K562 treated with DMSO at 1 percent for 24 hours (cell line): ENCODE measurements around the gene HIF3A. TPM values are rescaled to one million over a fixed set of nuclear protein-coding genes. Genes with fewer than 3 reads are reported as not detected.

Source experiments
- total RNA-seq: library from RNA; unstranded; fragments of 300-600 nt; gene quantifications from 2 replicates; pipeline ENCODE4 v1.2.3, GENCODE V29; 2022; ENCODE audit warnings: low read depth; ENCODE audit not compliant: insufficient read depth

HIF3A gene
- total RNA-seq, result 0.41 TPM in 1 of 2 replicates, not detected in the other

GRCh38 chr19:46296722-46297461 is at the start of gene HIF3A:
Gene HIF3A, plus strand, starts transcription at chr19:46297042. Its CDS starts 35 bp downstream, at chr19:46297077.

DNA sequence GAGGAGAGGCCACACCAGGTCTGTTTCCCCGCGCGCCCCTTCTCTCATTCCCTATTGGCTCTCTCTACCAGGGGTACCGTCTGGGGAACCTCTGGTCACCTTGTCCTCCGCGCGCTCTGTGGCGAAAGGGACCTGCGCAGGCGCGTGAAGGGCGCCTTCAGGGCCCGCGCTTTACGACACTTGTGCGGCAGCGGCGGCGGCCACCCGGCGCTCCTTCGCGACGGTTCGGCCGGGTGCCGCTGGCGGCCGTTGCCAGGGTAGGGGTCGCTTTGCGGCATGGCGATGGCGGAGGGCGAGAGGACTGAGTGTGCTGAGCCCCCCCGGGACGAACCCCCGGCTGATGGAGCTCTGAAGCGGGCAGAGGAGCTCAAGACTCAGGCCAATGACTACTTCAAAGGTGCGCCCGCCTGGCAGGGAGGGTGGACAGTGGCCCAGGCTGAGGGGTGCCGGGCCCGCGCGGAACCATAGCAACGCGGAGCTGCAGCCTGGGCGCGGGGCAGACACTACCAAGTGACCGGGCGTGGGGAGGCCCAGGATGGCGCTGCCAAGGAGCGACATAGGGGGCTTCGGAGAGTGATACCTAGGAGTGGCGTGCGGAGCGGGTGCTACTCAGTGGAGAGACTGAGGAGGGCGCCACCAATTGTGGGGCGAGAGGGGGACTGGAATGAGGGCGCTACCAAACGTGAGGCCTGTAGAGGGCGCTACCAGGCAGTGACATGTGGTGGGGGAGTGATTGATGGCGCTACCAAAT is 50.2 kb downstream of the HIF3A start, which contains the start of gene PPP5C:
PPP5C (plus strand) TSS at position 267 of the 751 bp plus-strand sequence; CDS start at position 277, 10 bp downstream.

Other genes starting within 250 kb of the HIF3A start
- gene IGFL3, start 172.4 kb upstream of the HIF3A start, total RNA-seq, result not detected in 2 replicates
- gene IGFL2, start 148.8 kb upstream of the HIF3A start, total RNA-seq, result 11.4 and 16.7 TPM in 2 replicates
- gene IGFL1, start 67.3 kb upstream of the HIF3A start, total RNA-seq, result not detected in 2 replicates
- gene PPP5C, start 50.0 kb downstream of the HIF3A start, total RNA-seq, result 95.9 and 108 TPM in 2 replicates
- 14.2 and 14.4 TPM in 2 replicates for gene CCDC8, start 116.5 kb downstream of the HIF3A start, total RNA-seq
- gene PNMA8C, start 131.9 kb downstream of the HIF3A start, total RNA-seq, result not detected in 2 replicates
- 16.6 and 17.2 TPM in 2 replicates for gene PNMA8A, start 174.5 kb downstream of the HIF3A start, total RNA-seq
- not detected in 2 replicates for gene PNMA8B, start 198.8 kb downstream of the HIF3A start, total RNA-seq